K562 (cell line): ENCODE results near the gene B4GALT5. TPM values are rescaled to one million over a fixed set of nuclear protein-coding genes. Genes with fewer than 3 reads are reported as not detected.

Experiments
- BRCA1 ChIP-seq, 2 experiments: fragments of 450-650 bp in 1 of 2; sonication (generic) in 1 of 2; formaldehyde crosslinking in 1 of 2; IDR thresholded peaks; 2 replicates each; pipeline versions ENCODE4 v1.5.0 to v1.6.1; 2017 to 2020; ENCODE audit warnings: mild to moderate bottlenecking in 1 of 2, missing genetic modification reagents in 1 of 2
- CBX1 ChIP-seq: sonication (generic); IDR thresholded peaks from 2 replicates; pipeline ENCODE4 v1.6.1; 2016; ENCODE audit warnings: antibody characterized with exemption, low read depth, mild to moderate bottlenecking
- CC2D1A ChIP-seq: fragments of 450-650 bp; IDR thresholded peaks from 2 replicates; pipeline ENCODE4 v1.6.1; 2017; ENCODE audit warnings: mild to moderate bottlenecking
- DACH1 ChIP-seq: fragments of 450-650 bp; IDR thresholded peaks from 2 replicates; pipeline ENCODE4 v1.6.1; 2018; ENCODE audit not compliant: partially characterized antibody
- DPF2 ChIP-seq: fragments of 450-650 bp; IDR thresholded peaks from 2 replicates; pipeline ENCODE4 v1.6.1; 2016
- E2F1 ChIP-seq: sonication (generic); formaldehyde crosslinking; IDR thresholded peaks from 2 replicates; pipeline ENCODE4 v1.8.1; 2023; ENCODE audit warnings: mild to moderate bottlenecking, missing genetic modification reagents, moderate library complexity
- ELF4 ChIP-seq: fragments of 450-650 bp; formaldehyde crosslinking; IDR thresholded peaks from 2 replicates; pipeline ENCODE4 v1.4.0; 2022; ENCODE audit warnings: missing genetic modification characterization
- HCFC1 ChIP-seq: IDR thresholded peaks from 2 replicates; pipeline ENCODE4 v1.6.1; 2012; ENCODE audit warnings: low read depth, low read length, improper control_type of control experiment
- HMGN3 ChIP-seq: IDR thresholded peaks from 2 replicates; pipeline ENCODE4 v1.6.1; 2011; ENCODE audit warnings: borderline replicate concordance, low read depth, mild to moderate bottlenecking, mixed read lengths, low read length; ENCODE audit not compliant: insufficient read length; ENCODE audit errors: extremely low read depth
- KAT2B ChIP-seq: IDR thresholded peaks from one replicate; pipeline ENCODE4 v1.6.1; 2012; ENCODE audit warnings: low read depth, mild to moderate bottlenecking, control low read depth, inconsistent platforms, low read length, moderate library complexity
- NBN ChIP-seq: fragments of 450-650 bp; IDR thresholded peaks from 2 replicates; pipeline ENCODE4 v1.6.1; 2016; ENCODE audit warnings: low read depth, mild to moderate bottlenecking
- NFIX ChIP-seq: fragments of 250-450 bp; sonication (Bioruptor Pico); IDR thresholded peaks from 2 replicates; pipeline ENCODE4 v1.4.0; 2020; ENCODE audit warnings: low read depth, mild to moderate bottlenecking, moderate library complexity
- NUFIP1 ChIP-seq: fragments of 450-650 bp; IDR thresholded peaks from 2 replicates; pipeline ENCODE4 v1.6.1; 2018; ENCODE audit not compliant: partially characterized antibody
- PRDM10 ChIP-seq: fragments of 450-650 bp; IDR thresholded peaks from 2 replicates; pipeline ENCODE4 v1.6.1; 2018; ENCODE audit not compliant: partially characterized antibody
- RAD21 ChIP-seq, 2 experiments: fragments of 250-450 bp in 1 of 2; fragments of 450-650 bp in 1 of 2; sonication (Bioruptor Pico) in 1 of 2; formaldehyde crosslinking in 1 of 2; IDR thresholded peaks in 1 of 2; conservative IDR thresholded peaks in 1 of 2; 2 replicates each; pipeline versions ENCODE4 v1.4.0 to v1.8.0; 2020 to 2022; ENCODE audit warnings: mild to moderate bottlenecking in 2 of 2, moderate library complexity in 1 of 2
- RB1 ChIP-seq: fragments of 450-650 bp; IDR thresholded peaks from 2 replicates; pipeline ENCODE4 v1.6.1; 2017; ENCODE audit warnings: low read depth, mild to moderate bottlenecking
- SIX5 ChIP-seq, 2 experiments: IDR thresholded peaks; 2 replicates each; pipeline ENCODE4 v1.6.1; 2011; ENCODE audit warnings: low read length in 2 of 2, borderline replicate concordance in 1 of 2, low read depth in 1 of 2, mild to moderate bottlenecking in 1 of 2, moderate library complexity in 1 of 2; ENCODE audit not compliant: insufficient read depth in 1 of 2
- SOX6 ChIP-seq: fragments of 450-650 bp; IDR thresholded peaks from 2 replicates; pipeline ENCODE4 v1.6.1; 2014; ENCODE audit warnings: mild to moderate bottlenecking
- TAF9B ChIP-seq: fragments of 450-650 bp; IDR thresholded peaks from 2 replicates; pipeline ENCODE4 v1.6.1; 2018; ENCODE audit warnings: mild to moderate bottlenecking; ENCODE audit not compliant: partially characterized antibody
- WHSC1 ChIP-seq: IDR thresholded peaks from one replicate; pipeline ENCODE4 v1.6.1; 2012; ENCODE audit warnings: low read length, control low read depth, inconsistent platforms
- ZNF121 ChIP-seq: sonication (generic); formaldehyde crosslinking; conservative IDR thresholded peaks from 2 replicates; pipeline ENCODE4 v1.8.0; 2022; ENCODE audit warnings: missing genetic modification reagents
- ZNF175 ChIP-seq: fragments of 200-800 bp; sonication (Bioruptor generic); IDR thresholded peaks from 2 replicates; pipeline ENCODE4 v1.6.1; 2016; ENCODE audit warnings: low read depth, mild to moderate bottlenecking, missing genetic modification characterization, missing compliant biosample characterization
- polyA plus RNA-seq, 8 experiments: library from polyadenylated mRNA; depleted of rRNA in 4 of 8; stranded (reverse) in 5 of 8; unstranded in 3 of 8; fragments of >200 nt; fragmentation: Nextera tagmentation in 2 of 8; fragmentation: Illumina TruSeq in 1 of 8; extraction: Ambion mirVana in 2 of 8; extraction: Trizol in 1 of 8; gene quantifications; 2 replicates each; pipeline versions ENCODE4 v1.2.1 to v1.2.3, GENCODE V29; 2011 to 2014; ENCODE audit warnings: inconsistent platforms in 1 of 8, missing spikeins in 1 of 8
- total RNA-seq, 7 experiments: library from RNA; depleted of rRNA in 6 of 7; stranded (reverse); fragments of >200 nt in 6 of 7; fragmentation: Illumina TruSeq in 2 of 7; extraction: Trizol in 2 of 7; gene quantifications; 2 replicates each; pipeline versions ENCODE4 v1.2.1 to v1.2.3, GENCODE V29; 2011 to 2021; ENCODE audit warnings: low replicate concordance in 1 of 7

The B4GALT5 gene
- total and polyA plus RNA-seq, 9 of the 15 experiments (the other 6 are each of a cell fraction or from before 2014, with no cell fraction given) = 8.5 to 32.6 (median 23.4) TPM

- TF ChIP-seq SIX5 (IDR thresholded peaks at IDR 0.05; ENCODE audit: borderline replicate concordance in 1 of 2, insufficient read depth in 1 of 2, low read depth in 1 of 2, low read length in 2 of 2) (no peak), ZNF175 (CRISPR knock-in tag) (no peak), NBN (no peak), CC2D1A (peak; percentile 73), HCFC1 (peak; percentile 48), PRDM10 (peak; percentile 44), SOX6 (peak; percentile 75), TAF9B (no peak), DACH1 (peak; percentile 30), KAT2B (no peak), ELF4 (CRISPR knock-in tag) (no peak), RB1 (peak; percentile 99), DPF2 (no peak), RAD21 (CRISPR knock-in tag; conservative IDR thresholded peaks at IDR 0.05 in 1 of 2, IDR thresholded peaks at IDR 0.05 in 1 of 2) (peak; percentile 99 to 100), ZNF121 (CRISPR knock-in tag) (no peak), NUFIP1 (no peak), BRCA1 (IDR thresholded peaks at IDR 0.05) (no peak), BRCA1 (CRISPR knock-in tag; IDR thresholded peaks at IDR 0.05) (no peak), E2F1 (CRISPR knock-in tag) (no peak), NFIX (CRISPR knock-in tag) (no peak), WHSC1 (no peak), HMGN3 (peak; percentile 75), CBX1 (peak; percentile 76; the same call in 1 of the 2 replicates)
These were observed 102.8 kb downstream of the B4GALT5 start (continued) for GRCh38 chr20:49610691-49611538.
